ENCODE results near the gene SLC12A6. TPM values are rescaled to one million over a fixed set of nuclear protein-coding genes. Genes with fewer than 3 reads are reported as not detected.

The SLC12A6 gene
- total and polyA plus RNA-seq, 2 of the 13 experiments (the other 11 are each of a cell fraction or from before 2014, with no cell fraction given) = 15.2 to 30.1 TPM

DNA sequence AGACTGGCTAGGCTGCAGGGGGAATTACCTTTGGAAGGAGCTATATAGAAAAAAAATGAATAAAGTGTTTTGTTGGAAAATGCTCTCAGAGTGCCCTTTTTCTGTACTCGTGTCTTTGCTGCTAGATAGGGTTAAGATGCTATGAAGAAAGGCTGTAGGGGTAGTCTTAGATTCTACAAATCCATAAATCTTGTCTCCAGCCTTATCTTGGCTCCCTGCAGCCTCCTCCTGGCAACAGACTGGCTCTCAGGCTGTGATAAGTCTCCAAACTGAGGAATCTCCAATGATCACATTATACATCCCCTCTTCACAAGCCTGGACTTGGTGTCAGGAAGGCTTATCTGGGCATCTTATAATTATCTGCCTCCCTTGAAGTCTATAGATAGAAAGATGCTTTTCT is 20.1 kb upstream of the SLC12A6 start:
- Histone ChIP-seq H3K79me2 (ENCODE audit: insufficient read depth, low read length) (no peaks in the 10 kb centered on the region), H3K36me3 (replicated peaks in 1 of 2; ENCODE audit: control insufficient read depth in 1 of 2, insufficient read depth in 2 of 2, low read length in 2 of 2) (peaks cover 3 to 7% of the 10 kb centered on the region in 2 experiments; a peak in 3 of 5 replicates), H2AFZ (ENCODE audit: low read length) (no peak overlapping the region), H3K4me2 (ENCODE audit: low read depth, low read length) (no peak overlapping the region), H3K9me3 (ENCODE audit: low read length) (no peaks in the 10 kb centered on the region), H3K4me1 (ENCODE audit: insufficient read depth, low read length) (no peaks in the 10 kb centered on the region), H3K4me3 (replicated peaks in 1 of 3; ENCODE audit: insufficient read depth in 1 of 3, low read depth in 2 of 3, low read length in 3 of 3) (no peak overlapping the region), H3K27me3 (ENCODE audit: control insufficient read depth in 1 of 2, insufficient read depth in 2 of 2, low read length in 2 of 2) (no peaks in the 10 kb centered on the region), H3K27ac (ENCODE audit: extremely low read length, insufficient read depth, low read length) (no peak overlapping the region), H3K9ac (ENCODE audit: insufficient read depth, low read depth, low read length) (no peak overlapping the region), H4K20me1 (ENCODE audit: insufficient read depth, low read length) (no peaks in the 10 kb centered on the region)
- in situ Hi-C loops (cut with HindIII; ENCODE audit: extremely low pct_ligation_motif_present, low pct_unique_long_range_greater_than_20kb) = loop anchor here (25.0 kb wide), 1 partner anchor 295 kb away; no protein-coding TSS in a partner anchor
- ChIA-PET POLR2A (no interaction called here), CTCF (ENCODE audit: low intra/inter-chr PET ratio, low total read pairs) (interaction anchor here (1.1 kb wide), 1 partner anchor 9 kb away, joined by 3 read pairs; the partner anchor contains the start of gene LPCAT4)
- ATAC-seq (no peak), DNase-seq (ENCODE audit: low spot score) (no peak), FAIRE-seq (no peak)
- TF ChIP-seq HES4 (CRISPR knock-in tag; IDR thresholded peaks at IDR 0.05; ENCODE audit: borderline replicate concordance) = no peak
- TF ChIP-seq ZNF782 (CRISPR knock-in tag; IDR thresholded peaks at IDR 0.05; ENCODE audit: borderline replicate concordance) = no peak
- TF ChIP-seq ZNF329 (CRISPR knock-in tag; IDR thresholded peaks at IDR 0.05; ENCODE audit: low read depth) = no peak
- no peak for TF ChIP-seq ZNF350 (CRISPR knock-in tag; IDR thresholded peaks at IDR 0.05; ENCODE audit: borderline replicate concordance, low read depth)
- no peak for TF ChIP-seq MAFK (conservative IDR thresholded peaks at IDR 0.05 in 1 of 2, IDR thresholded peaks at IDR 0.05 in 1 of 2; ENCODE audit: low read length in 2 of 2)
- TF ChIP-seq ZSCAN12 (CRISPR knock-in tag; IDR thresholded peaks at IDR 0.05) = no peak
- no peak for TF ChIP-seq ZSCAN21 (CRISPR knock-in tag; IDR thresholded peaks at IDR 0.05; ENCODE audit: borderline replicate concordance)
- TF ChIP-seq, protein P1, sequence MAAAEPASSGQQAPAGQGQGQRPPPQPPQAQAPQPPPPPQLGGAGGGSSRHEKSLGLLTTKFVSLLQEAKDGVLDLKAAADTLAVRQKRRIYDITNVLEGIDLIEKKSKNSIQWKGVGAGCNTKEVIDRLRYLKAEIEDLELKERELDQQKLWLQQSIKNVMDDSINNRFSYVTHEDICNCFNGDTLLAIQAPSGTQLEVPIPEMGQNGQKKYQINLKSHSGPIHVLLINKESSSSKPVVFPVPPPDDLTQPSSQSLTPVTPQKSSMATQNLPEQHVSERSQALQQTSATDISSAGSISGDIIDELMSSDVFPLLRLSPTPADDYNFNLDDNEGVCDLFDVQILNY (CRISPR knock-in tag; conservative IDR thresholded peaks at IDR 0.05) = no peak
- TF ChIP-seq BHLHE40 (IDR thresholded peaks at IDR 0.05; ENCODE audit: low read length) = no peak
- TF ChIP-seq ZNF737 (CRISPR knock-in tag; IDR thresholded peaks at IDR 0.05; ENCODE audit: borderline replicate concordance) = no peak
- no peak for TF ChIP-seq PCBP2 (optimal IDR thresholded peaks at IDR 0.05; ENCODE audit: low read depth, low read length, poor library complexity, severe bottlenecking)
- TF ChIP-seq, protein P2, sequence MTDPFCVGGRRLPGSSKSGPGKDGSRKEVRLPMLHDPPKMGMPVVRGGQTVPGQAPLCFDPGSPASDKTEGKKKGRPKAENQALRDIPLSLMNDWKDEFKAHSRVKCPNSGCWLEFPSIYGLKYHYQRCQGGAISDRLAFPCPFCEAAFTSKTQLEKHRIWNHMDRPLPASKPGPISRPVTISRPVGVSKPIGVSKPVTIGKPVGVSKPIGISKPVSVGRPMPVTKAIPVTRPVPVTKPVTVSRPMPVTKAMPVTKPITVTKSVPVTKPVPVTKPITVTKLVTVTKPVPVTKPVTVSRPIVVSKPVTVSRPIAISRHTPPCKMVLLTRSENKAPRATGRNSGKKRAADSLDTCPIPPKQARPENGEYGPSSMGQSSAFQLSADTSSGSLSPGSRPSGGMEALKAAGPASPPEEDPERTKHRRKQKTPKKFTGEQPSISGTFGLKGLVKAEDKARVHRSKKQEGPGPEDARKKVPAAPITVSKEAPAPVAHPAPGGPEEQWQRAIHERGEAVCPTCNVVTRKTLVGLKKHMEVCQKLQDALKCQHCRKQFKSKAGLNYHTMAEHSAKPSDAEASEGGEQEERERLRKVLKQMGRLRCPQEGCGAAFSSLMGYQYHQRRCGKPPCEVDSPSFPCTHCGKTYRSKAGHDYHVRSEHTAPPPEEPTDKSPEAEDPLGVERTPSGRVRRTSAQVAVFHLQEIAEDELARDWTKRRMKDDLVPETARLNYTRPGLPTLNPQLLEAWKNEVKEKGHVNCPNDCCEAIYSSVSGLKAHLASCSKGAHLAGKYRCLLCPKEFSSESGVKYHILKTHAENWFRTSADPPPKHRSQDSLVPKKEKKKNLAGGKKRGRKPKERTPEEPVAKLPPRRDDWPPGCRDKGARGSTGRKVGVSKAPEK (CRISPR knock-in tag; IDR thresholded peaks at IDR 0.05; ENCODE audit: borderline replicate concordance) = no peak
- 84% methylated on average over 1 of the region's 1 CpG for WGBS (ENCODE audit: low lambda C conversion rate)
- no TSS peak for BruUV-seq (replicated peaks)
- intact Hi-C loops (cut with micrococcal nuclease; ENCODE audit: unreplicated experiment) = no loop called here

Data from HepG2 (cell line).